ENCODE measurements around the gene UBE2J2. TPM values are rescaled to one million over a fixed set of nuclear protein-coding genes. Genes with fewer than 3 reads are reported as not detected.

The UBE2J2 gene
- total RNA-seq, 6 experiments from 2014 or later, result 56.2 to 67.9 (median 61.1) TPM

- DNase-seq, result no peak
- H3K27me3 Mint-ChIP-seq (ENCODE audit: insufficient read depth), result peaks cover 4% of the 10 kb centered on the region
- no peak overlapping the region for H3K4me3 Mint-ChIP-seq
- no peak overlapping the region for H3K27ac Mint-ChIP-seq
- TF ChIP-seq CTCF (IDR thresholded peaks at IDR 0.05), result no peak
- H3K36me3 Mint-ChIP-seq (ENCODE audit: low read depth), result no peaks in the 10 kb centered on the region
- no peaks in the 10 kb centered on the region for H3K9me3 Mint-ChIP-seq
- no peaks in the 10 kb centered on the region for H3K4me1 Mint-ChIP-seq (ENCODE audit: low read depth)
These were observed 30.4 kb downstream of the UBE2J2 start for GRCh38 chr1:1243266-1243660.

GRCh38 chr1:1242461-1243265, 31.0 kb downstream of the UBE2J2 start:
- Mint-ChIP-seq H3K9me3 (no peaks in the 10 kb centered on the region), H3K27me3 (ENCODE audit: insufficient read depth) (peaks cover 4% of the 10 kb centered on the region)
- no peak for DNase-seq

GRCh38 chr1:1241588-1242219, 31.9 kb downstream of the UBE2J2 start:
- no peak for TF ChIP-seq CTCF (IDR thresholded peaks at IDR 0.05)
- no peak overlapping the region for H3K27ac Mint-ChIP-seq
- H3K4me3 Mint-ChIP-seq, result no peak overlapping the region
- H3K36me3 Mint-ChIP-seq (ENCODE audit: low read depth), result no peaks in the 10 kb centered on the region
- H3K9me3 Mint-ChIP-seq, result no peaks in the 10 kb centered on the region
- H3K4me1 Mint-ChIP-seq (ENCODE audit: low read depth), result no peaks in the 10 kb centered on the region
- H3K27me3 Mint-ChIP-seq (ENCODE audit: insufficient read depth), result peaks cover 4% of the 10 kb centered on the region
- no peak for DNase-seq

More at GRCh38 chr1:1242461-1243265, 31.0 kb downstream of the UBE2J2 start:
- Mint-ChIP-seq H3K36me3 (ENCODE audit: low read depth) (no peaks in the 10 kb centered on the region), H3K4me3 (no peak overlapping the region), H3K4me1 (ENCODE audit: low read depth) (no peaks in the 10 kb centered on the region), H3K27ac (no peak overlapping the region)
- no peak for TF ChIP-seq CTCF (IDR thresholded peaks at IDR 0.05)

- Mint-ChIP-seq H3K4me1 (ENCODE audit: low read depth) (no peaks in the 10 kb centered on the region), H3K27me3 (ENCODE audit: insufficient read depth) (peaks cover 4% of the 10 kb centered on the region), H3K36me3 (ENCODE audit: low read depth) (no peaks in the 10 kb centered on the region), H3K4me3 (no peak overlapping the region), H3K27ac (no peak overlapping the region), H3K9me3 (no peaks in the 10 kb centered on the region)
- TF ChIP-seq CTCF (IDR thresholded peaks at IDR 0.05), result no peak
- no peak for DNase-seq
These were observed 32.6 kb downstream of the UBE2J2 start for GRCh38 chr1:1240822-1241587.

GRCh38 chr1:1240348-1240732, 33.3 kb downstream of the UBE2J2 start:
- no peak for DNase-seq
- Mint-ChIP-seq H3K36me3 (ENCODE audit: low read depth) (no peaks in the 10 kb centered on the region), H3K9me3 (no peaks in the 10 kb centered on the region), H3K4me3 (no peak overlapping the region), H3K4me1 (ENCODE audit: low read depth) (no peaks in the 10 kb centered on the region), H3K27ac (no peak overlapping the region), H3K27me3 (ENCODE audit: insufficient read depth) (peaks cover 4% of the 10 kb centered on the region)
- TF ChIP-seq CTCF (IDR thresholded peaks at IDR 0.05), result no peak

Measured in HFFc6 (cell line).